B cell (primary cell): ENCODE results near the gene KIR2DL4.
"Not testable (repeated sequence)": the region's sequence is repeated elsewhere in the genome, so short reads cannot be mapped to it uniquely, and the experiment has no call there.

Experiments
- CTCF ChIP-seq: fragments of 200-600 bp; IDR thresholded peaks from one replicate; pipeline ENCODE4 v1.8.0; 2022; ENCODE audit warnings: antibody characterized with exemption, mild to moderate bottlenecking
- EZH2 ChIP-seq: IDR thresholded peaks from 2 replicates; pipeline ENCODE4 v1.6.1; 2012; ENCODE audit warnings: borderline replicate concordance, low read depth, mild to moderate bottlenecking, moderate library complexity, low read length; ENCODE audit not compliant: insufficient read depth, poor library complexity, severe bottlenecking

GRCh38 chr19:54769646-54770045, 33.8 kb upstream of the KIR2DL4 start, which contains the start of gene KIR2DL1:
- TF ChIP-seq CTCF, EZH2: not testable (repeated sequence)
